Measurements from ENCODE around the gene PUM1.
A peak's percentile ranks its signal among the peaks of the same experiment; 100 is the strongest.

PUM1 gene

DNA sequence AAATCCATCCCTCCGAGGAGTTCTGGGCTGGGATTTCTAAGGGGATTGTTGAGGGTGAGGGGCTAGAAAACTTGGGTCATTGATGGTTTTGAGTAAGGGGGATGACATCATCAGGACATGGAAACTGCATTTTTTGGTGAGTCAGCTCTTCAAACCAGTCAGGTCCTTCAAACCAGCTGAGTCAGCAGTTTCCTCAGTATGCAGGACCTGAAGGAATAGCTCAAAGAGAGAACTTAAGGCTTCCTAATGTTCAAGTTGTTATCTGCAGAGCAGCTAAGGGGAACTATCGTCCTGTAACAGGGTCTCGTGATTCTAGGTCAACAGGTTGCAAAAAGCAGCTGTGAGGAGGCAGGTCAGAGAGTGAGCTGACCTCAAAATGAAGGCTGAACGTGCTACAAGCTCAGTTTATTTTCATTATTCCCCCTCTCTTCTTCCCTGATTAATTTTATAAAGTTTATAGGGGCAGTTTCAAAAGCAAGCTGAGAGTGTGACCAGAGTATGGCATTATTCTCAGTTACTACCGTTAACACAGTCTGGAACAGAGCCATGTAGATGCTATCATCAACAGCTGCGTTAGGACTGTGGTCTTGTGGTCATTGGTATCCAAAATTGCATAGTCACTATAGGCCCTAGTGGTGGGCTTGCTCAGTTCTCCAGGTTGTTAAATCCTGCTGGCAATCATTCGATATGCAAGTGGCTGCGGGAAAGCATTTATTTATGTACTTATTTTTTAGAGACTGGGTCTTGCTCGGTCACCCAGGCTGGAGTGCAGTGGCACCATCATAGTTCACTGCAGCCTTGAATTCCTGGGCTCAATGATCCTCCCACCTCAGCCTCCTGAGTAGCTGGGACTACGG is 146.3 kb downstream of the PUM1 start:
- DNase-seq (ENCODE audit: low read depth, low spot score) = peak; percentile 29
- no peak overlapping the region for H3K4me3 ChIP-seq (ENCODE audit: low read length)

DNA sequence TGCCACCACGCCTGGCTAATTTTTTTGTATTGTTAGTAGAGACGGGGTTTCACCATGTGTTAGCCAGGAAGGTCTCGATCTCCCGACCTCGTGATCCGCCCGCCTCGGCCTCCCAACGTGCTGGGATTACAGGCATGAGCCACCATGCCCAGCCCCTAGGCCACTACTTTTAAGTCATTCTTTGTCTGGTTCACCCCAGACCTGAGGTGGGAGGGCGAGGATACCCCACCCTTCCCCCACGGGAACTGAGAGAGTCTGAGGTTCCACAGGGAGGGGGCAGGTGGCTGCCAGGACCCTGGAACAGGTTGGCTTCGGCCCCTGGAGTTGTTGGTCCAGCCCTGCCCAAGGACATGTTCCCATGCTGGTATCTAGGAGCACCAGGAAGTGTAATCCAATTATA is 149.2 kb downstream of the PUM1 start:
- no peak for DNase-seq (ENCODE audit: low read depth, low spot score)
- H3K4me3 ChIP-seq (ENCODE audit: low read length) = no peak overlapping the region

- H3K4me3 ChIP-seq (ENCODE audit: low read length) = no peak overlapping the region
- DNase-seq (ENCODE audit: low read depth, low spot score) = no peak
Measured at GRCh38 chr1:30915491-30916230, 149.9 kb downstream of the PUM1 start.

DNA sequence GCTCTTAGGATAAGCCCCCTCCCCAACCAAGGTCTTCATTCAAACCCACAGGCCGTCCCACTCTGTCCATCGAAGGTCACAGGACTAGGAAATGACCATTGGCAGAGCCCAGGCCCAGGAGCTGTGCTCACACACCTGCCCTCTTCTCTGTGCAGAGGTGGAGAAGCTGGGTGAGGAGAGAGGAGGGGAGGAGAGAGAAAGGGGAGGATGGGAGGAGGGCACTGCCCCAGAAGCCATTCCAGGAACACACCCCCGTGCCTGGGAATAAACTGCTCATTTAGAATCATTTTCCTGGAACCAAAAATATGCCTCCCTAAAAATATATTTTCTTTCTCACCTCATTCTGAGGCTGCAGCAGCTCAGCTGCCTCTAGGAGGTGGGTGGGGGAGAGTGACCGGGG is 150.6 kb downstream of the PUM1 start:
- no peak for DNase-seq (ENCODE audit: low read depth, low spot score)

GRCh38 chr1:30914587-30914922 is 151.0 kb downstream of the PUM1 start:
- no peak for DNase-seq (ENCODE audit: low read depth, low spot score)
- H3K4me3 ChIP-seq (ENCODE audit: low read length) = no peak overlapping the region

More for the DNA sequence above, 150.6 kb downstream of the PUM1 start:
- no peak overlapping the region for H3K4me3 ChIP-seq (ENCODE audit: low read length)

DNA sequence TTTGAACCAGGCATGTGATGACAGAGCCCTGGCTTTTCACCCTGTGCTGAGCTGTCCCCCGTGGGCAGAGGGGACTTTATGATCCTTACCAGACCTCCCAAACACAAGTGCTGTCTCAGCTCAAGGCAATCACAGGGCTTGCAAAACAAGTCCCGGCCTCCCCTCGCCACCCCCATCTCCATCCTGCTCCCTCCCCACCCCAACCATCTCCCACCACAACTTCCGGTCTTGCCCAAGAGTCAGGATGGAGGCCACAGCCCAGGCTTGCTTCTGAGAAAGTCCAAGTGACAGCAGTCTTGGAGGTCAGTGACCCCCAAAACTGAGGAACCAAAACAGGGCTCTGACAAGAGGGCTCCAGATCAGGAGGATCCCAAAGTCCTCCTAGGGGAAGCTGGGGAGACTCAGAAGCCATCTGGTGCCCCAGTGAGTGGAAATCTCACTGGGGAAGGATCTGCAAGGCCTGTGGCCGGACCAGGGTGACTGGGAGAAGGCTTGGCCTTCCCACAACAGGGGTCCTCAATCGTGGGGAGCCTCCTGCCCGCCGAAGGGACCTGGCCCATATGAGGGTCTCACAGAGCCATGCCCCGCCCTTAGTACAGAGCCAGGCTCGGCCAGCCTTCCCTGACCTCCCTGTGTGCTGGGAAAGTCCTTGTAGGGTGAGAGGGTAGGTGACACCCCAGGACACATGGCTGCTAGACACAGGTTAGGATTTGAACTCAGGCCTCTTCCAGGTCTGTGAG is 152.4 kb downstream of the PUM1 start:
- H3K4me3 ChIP-seq (ENCODE audit: low read length) = no peak overlapping the region
- peak; percentile 28 for DNase-seq (ENCODE audit: low read depth, low spot score)

- no peak for DNase-seq (ENCODE audit: low read depth, low spot score)
Measured at GRCh38 chr1:30912224-30912623, 153.3 kb downstream of the PUM1 start.

DNA sequence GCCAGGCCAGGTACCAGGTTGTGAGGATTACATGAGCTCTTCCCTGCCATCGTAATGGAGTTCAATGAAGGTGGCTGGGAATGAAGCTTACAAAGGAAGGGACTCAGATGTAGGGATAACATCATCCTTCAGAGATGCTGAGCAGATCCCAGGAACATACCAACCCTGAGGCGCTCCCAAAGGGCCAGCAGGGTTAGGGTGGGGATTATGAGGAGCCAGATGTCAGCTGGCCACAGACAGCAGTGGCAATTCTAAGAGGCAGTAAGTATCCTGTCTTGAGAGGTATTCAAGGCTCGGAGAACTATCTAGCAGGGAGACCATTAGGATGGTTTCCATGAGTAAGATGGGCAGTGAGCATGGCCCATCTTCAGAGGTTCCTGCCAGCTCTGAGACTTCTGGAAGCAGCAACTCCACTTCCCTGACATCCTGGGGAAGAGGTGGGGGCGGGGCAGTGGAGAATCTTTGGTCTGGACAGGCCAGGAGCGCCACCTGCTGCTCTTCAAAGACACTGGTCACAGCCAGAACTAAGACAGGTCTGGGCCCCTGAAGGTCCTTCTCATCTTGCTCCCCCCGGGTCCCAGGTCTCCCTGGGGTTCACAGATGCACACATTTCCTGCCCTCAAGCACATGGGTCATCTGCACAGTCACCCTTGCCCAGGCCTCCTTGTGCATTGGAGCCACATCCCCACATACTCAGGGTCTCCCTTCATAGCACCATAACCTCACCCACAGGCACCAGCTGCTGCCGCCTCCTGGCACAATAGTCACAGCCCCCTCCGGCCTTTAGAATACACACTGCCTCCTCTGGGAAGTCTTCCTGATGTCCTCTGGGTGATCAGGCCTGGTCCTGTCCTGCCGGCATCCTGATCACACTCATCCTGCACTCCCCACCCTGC is 154.2 kb downstream of the PUM1 start:
- no peak overlapping the region for H3K4me3 ChIP-seq (ENCODE audit: low read length)
- DNase-seq (ENCODE audit: low read depth, low spot score) = peak; percentile 23

More at GRCh38 chr1:30912224-30912623, 153.3 kb downstream of the PUM1 start:
- H3K4me3 ChIP-seq (ENCODE audit: low read length) = no peak overlapping the region

DNA sequence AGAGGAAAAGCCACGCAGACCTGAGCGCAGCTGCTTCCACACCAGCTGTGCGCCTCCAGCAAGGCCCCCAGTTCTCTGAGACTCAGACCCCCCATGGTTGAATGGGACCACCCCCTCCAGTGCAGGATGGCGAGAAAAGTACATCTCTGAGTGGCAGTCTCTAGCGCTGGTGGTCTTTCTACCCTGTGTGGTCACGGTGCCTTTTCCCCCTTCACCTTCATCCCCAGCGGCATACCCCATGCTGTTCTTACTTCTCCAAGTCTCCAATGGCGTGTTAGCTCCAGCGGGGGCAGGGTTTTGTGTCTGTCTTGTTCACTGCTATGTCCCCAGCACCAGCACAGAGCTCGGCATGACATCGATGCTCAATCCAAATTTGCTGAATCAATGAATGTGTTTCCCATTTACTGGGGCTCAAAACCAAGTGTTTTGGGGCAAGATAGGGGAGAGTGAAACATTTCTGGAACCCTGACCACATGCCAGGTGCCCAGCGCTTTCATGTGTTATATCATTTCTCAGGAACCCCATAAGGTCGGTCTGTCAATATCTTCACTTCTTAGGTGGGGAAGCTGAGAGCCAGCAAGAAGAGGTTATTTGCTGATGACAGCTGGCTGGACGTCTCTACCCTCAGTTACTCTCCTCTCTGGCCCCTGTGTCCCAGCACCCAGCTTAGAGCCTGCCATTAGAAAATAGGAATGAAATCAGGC is 156.0 kb downstream of the PUM1 start:
- H3K4me3 ChIP-seq (ENCODE audit: low read length) = no peak overlapping the region
- DNase-seq (ENCODE audit: low read depth, low spot score) = no peak

- DNase-seq (ENCODE audit: low read depth, low spot score) = no peak
- peak within 1 kb of the TSS; percentile 39 for H3K4me3 ChIP-seq (ENCODE audit: low read length)
Measured at GRCh38 chr1:30908696-30909364, 156.7 kb downstream of the PUM1 start, which contains the start of gene SDC3. TSS of gene SDC3 (minus strand) at chr1:30908758. CDS start at chr1:30908586, 172 bp downstream.

- DNase-seq (ENCODE audit: low read depth, low spot score) = no peak
- H3K4me3 ChIP-seq (ENCODE audit: low read length) = peak overlapping the region; percentile 21; the same call in 1 of the 2 replicates
Measured at GRCh38 chr1:30908316-30908695, 157.2 kb downstream of the PUM1 start.

GRCh38 chr1:30907481-30908315 is 157.8 kb downstream of the PUM1 start:
- no peak for DNase-seq (ENCODE audit: low read depth, low spot score)
- H3K4me3 ChIP-seq (ENCODE audit: low read length) = peak overlapping the region; percentile 21

DNA sequence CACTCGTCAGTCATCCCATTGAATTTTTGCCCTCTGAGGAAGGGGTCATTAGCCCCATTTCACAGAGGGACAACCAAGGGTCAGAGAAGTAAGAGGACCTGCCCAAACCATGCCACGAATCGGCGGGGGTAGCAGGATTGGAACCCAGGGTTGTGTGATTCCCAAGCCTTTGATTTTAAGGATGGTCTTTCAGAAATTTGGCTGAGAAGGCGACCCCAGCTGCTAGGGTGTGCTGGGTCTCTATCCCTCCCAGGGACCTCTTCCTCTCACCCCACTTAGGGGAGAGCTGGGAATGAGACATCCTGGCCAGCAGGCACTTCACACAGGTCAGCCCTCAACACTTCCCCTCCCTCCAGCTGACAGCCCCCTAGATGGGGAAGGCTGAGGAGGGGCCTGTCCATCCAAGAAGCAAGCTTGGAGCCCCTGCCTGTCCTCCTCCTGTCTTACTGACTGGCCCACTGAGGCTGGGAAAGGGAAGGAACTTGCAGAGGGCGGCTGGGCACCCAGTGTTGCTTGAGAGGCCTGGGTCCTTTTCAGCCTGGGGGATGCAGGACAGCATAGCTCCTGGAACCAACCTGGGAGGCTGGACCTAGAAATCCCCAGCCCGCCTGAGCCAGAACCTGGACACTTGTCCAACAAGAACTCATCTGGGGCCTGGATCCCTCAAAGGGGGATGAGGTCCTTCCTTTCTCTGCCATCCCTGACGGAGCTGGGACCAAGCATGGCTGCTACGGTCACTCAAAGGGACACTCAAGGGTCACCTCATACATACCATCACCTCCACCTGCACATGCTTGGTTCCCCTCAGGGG is 158.7 kb downstream of the PUM1 start:
- DNase-seq (ENCODE audit: low read depth, low spot score) = no peak
- no peak overlapping the region for H3K4me3 ChIP-seq (ENCODE audit: low read length)

DNA sequence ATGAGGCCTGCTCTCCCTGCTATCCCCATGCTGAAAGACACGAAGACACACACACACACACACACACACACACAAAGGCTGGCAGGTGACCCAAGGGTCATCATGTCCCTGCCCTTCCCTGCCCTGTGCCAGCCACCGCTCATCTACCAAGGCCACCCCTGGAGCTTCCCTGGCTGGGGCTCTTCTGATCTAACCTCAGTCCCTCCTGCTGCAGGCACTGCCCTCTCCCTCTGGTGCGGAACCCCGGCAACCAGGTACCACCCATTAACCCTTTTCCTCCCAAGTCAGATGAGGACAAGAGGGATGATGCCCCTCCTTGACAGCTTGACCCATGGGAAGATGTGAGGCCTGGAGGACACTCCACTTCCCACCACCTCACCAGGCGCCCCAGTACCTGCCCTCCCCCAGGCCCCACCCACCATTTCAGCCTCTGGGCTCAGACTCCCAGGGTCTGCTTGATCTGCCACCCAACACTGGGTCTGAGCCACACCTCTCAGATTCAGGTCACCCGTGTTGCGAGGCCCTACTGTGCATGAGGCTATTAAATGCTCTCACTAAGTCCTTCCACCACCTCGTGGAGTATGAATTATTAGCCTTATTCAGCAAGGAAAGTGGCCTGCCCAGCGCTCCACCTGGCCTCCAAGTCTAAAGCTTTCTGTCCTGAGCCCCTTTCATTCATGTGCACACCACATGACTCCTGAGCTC is 159.4 kb downstream of the PUM1 start:
- H3K4me3 ChIP-seq (ENCODE audit: low read length) = no peak overlapping the region
- DNase-seq (ENCODE audit: low read depth, low spot score) = no peak

DNA sequence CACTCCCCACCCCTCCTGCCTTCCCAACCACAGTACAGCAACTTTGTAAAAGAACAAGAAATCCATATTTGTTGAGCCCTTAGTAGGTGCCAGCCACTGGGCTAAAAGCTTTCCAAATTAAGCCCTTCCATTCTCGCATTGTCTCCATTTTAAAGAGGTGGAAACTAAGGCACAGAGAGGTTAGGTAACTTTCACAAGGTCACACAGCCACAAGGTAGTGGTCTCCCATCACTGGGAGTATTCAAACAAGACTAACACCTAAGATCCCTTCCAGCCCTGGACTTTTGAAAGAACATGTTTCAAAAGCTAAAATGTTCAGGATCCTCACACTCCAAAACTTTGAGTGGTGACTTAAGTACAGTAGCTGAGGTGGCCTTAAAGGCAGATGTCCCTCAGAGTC is 160.1 kb downstream of the PUM1 start:
- DNase-seq (ENCODE audit: low read depth, low spot score) = no peak
- no peak overlapping the region for H3K4me3 ChIP-seq (ENCODE audit: low read length)

DNA sequence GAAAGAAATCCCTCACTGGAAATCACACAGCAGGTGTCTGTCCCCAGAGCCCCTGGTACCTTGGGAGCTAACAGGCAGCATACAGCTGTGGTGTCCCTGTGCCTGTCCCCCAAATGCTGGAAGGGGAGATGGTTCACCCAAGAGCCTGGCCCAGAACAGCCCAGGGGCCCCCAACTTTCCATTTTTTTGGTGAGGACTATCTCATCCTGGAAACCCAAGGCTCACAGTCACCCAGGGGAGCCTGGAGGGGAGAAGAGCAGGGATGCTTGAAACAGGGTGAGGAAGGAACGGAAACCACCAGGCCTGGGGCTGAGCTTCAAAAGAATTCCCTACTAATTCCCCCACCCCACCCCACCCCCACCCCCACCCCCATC is 160.6 kb downstream of the PUM1 start:
- no peak for DNase-seq (ENCODE audit: low read depth, low spot score)
- H3K4me3 ChIP-seq (ENCODE audit: low read length) = no peak overlapping the region
